Stimulated activated CD4-positive, alpha-beta T cell treated with anti-CD3 and anti-CD28 coated beads, Interleukin-12 subunit alpha, Interleukin-12 subunit beta, amount 100 ng/mL, for 4 hours (primary cell): Measurements from ENCODE around the gene MARCHF11.

Experiments used
- DNase-seq: peaks from one replicate; pipeline ENCODE4 v3.0.0-alpha.2; 2020

The MARCHF11 gene

DNA sequence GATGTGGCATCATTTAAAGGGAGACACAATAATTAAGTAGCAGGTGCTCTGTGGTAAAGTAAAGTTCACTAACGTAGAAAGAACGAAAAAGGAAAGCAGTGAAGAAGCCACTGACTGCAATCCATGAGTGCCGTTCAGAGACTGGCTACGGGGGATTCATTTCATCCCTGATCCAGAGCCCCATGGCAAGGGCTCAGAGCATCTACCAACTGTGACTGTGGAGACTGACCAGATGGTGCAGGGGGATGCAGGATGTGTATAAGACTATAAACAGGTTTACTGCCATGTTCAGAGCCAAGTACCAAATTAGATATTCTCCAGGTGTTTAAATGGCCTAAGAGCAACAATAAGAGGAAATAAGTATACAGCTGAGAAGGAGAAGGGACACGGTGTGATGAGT is 47.7 kb downstream of the MARCHF11 start:
- no peak for DNase-seq

DNA sequence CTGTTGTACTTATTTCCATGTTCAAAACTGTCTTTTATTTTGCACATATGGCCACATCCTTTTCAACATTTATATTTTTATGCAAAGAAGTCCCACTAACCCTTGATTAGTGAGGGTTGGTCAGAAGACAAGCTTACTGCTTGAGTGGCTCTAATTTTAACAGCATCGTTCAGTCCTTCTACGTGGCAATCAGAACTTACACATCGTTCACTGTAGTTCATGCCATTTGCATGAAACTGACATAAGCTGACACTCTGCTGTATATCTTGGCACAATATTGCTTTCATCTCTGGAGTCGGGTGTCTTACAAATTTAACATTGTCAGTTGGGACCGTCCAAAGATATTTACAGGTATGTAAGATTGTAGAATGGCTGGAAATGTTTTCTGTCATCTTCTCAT is 50.6 kb downstream of the MARCHF11 start:
- DNase-seq, result no peak

DNA sequence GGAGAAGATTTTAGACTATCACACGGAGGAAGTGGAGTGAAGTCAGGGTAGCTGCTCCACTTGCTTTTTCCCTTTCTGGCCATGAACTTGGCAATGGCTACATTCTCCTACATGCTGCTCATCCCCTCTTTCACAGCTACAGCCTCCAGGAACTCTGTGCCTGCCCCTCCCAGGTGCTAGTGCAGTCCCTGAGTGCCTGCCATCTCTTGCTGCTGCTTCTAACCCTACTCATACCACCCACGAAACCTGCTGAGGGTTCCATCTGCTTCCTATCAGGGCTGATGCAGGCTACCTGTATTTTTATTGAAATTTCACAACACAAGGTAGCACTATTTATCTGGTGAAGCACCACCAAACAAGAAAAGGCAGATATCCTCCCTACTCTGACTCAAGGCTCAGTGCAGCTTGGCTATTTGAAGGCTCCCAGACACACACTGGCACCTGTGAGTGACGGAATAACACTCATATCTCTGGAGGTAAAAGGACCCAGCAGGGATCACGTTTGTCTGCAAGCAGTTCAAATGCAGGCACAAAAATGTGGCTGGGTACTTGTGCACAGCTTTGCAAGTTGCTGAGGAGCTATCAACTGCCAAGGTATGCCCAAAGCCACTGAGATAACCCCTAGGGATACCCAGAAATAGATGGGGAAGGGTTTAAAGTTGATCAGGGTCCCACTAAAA is 51.6 kb downstream of the MARCHF11 start:
- DNase-seq, result no peak

DNA sequence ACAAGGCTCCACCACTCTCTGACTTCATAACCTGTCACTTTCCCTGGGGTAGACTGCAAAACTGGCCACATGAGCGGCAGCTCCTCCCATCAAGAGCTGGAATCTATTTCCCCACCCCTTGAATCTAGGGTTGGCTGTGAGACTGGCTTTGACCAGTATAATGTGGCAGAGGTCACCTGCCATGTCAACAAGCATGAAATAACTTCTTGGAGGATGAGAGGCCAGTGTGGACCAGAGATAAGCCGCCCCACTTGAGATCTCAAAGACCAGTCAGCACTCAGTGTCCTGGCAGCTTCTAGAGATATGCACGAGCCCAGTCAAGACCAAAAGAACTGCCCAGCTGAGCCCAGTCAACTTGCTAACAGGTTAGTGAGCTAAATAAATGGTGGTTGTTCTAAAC is 59.0 kb downstream of the MARCHF11 start:
- DNase-seq, result no peak

DNA sequence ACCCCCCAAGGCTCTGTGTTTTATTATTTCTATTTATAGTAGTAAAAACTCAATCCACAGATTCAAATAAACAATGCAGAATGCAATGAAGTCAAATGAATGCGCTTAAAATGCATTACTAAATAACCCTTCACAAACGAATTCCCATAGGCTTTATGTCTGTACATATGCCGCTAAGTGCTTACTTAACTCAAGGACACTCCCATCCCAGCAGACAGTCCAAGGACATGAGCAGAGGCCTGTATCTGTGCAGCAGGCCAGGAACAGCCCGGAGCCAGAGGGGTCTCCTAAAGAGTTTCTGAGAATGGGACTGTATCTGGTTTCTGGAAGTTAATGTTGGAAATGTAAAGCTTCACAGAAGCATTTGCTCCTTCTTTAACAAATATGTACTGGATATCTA is 59.8 kb downstream of the MARCHF11 start:
- DNase-seq, result no peak

DNA sequence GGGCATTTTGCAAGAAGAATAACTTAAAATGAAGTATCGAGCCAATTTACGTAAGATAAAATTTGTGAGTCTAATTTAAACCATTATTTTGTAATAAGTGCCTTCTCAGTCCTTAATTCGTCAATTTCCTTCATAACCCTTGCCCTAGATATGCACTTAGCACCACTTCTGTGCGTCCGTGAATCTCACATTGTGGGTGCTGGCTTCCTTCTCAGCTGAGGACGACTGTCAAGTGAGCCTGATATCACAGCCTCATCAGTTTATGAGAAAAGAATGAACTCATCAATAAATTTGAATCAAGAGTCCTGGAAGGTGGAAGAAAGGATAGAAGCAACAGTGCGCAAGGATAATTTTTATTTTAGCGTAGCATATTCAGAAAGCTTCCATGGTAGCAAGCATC is 64.5 kb downstream of the MARCHF11 start:
- no peak for DNase-seq

DNA sequence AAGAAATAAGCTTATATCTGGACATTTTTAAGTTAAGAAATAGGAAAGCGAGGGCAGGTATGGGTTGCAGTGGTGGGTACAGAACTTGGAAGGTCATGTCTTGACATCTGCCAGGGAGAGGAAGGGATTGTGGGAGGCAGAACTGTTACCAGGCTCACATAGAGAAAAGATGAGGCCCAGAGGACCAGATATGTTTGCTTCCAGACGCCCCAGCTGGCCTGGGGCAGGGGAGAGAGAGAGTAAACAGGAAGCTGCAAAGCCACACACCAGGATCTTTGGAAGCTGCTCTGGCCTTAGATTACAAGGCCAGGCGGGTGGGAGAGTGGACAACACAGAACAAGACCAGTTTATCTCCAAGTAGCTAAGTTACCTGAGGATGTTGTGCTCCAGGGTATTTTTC is 71.2 kb downstream of the MARCHF11 start:
- DNase-seq, result no peak

DNA sequence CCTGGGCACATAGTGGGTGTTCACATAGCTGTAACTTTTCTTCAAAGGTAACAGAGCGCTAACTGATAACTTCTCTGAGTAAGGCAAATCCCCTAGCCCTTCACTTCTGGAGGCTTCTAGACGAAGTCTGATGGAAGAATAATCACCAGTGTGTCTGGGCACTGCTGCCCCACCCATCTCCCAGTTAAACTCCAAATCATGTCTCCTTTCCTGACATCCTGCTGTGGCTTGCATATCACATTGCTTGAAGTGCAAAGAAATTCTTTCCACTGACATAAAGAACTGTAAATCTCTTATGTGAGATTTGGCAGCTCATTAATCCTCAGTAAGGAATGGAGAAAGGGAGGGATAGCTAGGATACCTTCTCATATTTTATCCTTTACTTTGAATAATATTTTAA is 74.6 kb downstream of the MARCHF11 start:
- DNase-seq, result no peak

DNA sequence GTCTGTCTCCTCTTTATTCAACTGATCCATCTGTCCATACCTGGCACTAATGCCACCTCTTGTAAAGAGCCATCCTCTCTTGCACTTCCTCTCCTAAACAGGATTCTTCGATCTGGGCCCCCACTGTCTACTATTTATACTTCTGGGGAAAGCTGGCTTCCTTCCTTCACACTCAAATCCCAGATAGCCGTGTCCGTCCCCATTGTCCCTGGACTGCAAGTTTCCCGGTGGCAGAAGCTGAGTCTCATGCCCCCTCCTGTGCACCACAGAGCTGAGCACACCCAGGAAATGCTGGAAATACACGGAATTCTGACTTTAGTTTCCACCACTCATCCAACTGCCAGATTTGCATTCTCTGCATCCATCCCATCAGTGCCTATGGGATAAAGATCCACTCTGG is 84.0 kb downstream of the MARCHF11 start:
- no peak for DNase-seq

DNA sequence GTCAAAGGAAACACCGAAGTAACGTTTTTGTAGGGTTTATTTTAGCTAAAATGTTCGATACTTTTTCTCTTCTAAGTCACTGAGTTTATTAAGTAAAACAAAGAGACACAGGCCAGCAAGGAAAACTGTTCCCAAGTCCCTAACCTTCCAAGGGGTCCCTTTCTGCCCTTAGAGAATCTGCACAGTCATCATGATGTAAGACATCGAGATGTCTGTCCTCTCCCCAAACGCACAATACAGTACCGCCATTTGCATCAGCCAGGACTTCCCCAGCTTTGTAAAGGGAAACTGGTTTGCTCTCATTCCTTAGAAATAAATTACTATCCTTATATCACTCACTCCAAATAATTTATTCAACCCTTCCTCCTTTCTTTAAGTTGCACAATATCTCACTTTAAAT is 89.3 kb downstream of the MARCHF11 start:
- no peak for DNase-seq

DNA sequence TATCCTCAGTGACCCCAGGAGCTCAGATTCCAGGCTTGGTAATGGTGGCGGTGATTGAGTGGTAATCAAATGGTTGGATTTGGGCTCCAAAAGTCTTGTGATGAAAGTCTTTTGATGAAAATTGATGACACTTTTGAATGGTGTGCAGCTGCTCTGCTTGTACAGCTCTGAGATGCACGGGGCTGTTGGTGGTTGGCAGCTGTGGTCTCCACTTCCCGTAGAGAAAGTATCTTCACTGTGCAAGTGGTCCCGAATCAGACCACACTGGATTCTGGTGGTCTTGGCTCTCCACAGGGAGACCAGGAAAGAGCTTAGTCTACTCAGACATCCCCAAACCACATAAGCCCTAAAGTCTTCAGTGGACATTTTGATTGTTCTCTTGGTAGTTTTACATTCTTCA is 96.6 kb downstream of the MARCHF11 start:
- no peak for DNase-seq

DNA sequence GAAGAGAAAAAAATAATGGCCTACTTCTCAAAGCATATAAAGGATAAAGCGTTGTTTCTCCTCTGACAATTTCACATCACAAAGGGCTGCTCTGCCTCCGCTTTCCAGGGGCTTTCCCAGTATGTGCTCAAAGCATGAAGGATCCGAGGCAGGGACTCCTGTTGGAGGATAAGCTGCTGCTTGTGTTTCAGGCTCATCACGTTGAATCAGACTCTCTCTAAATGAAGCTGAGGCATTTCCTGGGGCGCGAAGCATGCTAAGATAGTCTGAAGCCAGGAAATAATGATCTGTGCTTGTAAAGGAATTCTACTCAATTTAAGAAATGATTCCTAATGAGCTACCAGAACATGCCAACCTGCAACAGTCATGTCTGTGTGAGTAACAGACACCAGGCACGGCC is 97.5 kb downstream of the MARCHF11 start:
- DNase-seq, result no peak

DNA sequence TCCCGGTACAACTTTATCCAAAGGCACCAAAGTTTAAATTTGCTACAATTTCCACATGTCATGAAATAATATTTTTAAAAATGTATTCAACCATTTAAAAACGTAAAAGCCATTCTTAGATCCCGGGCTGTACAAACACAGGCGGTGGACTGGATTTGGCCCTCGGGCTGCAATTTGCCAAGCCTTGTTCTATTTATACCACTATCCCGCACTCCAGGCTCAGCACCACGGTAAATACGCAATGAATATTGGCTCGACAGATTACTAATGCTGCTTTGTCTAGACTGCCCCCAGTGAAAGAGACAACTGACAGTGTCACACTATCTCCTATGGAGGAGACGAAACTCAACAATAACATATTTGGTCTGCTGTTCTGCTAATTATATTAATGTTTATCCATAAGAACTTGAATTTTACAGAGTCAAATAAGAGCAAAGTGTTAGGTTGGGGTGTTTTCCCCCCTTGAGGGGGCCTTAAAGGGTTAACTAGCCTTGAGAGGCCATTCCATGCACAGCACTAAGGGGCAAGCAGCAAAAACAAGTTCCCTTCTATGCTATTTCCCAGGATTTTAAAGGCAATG is 98.1 kb downstream of the MARCHF11 start:
- DNase-seq, result no peak

DNA sequence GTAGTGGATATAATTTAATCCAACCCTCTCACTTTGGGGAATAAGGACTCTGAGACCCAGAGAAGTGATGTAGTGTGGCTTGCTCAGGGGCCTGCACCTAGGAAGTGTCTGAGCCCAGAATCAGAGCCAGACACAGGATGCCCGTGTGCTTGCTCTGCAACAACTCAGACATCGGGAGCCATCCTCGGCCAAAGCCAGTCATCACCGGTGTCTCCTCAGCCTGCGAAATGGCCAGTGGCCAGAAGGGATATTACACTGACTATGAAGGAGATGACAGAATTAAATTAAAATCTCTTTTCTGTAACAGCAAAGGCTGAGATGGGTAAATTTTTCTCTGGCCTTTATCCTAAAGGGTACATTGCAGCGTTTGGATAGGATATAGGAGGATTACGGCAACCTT is 102.9 kb downstream of the MARCHF11 start:
- no peak for DNase-seq

DNA sequence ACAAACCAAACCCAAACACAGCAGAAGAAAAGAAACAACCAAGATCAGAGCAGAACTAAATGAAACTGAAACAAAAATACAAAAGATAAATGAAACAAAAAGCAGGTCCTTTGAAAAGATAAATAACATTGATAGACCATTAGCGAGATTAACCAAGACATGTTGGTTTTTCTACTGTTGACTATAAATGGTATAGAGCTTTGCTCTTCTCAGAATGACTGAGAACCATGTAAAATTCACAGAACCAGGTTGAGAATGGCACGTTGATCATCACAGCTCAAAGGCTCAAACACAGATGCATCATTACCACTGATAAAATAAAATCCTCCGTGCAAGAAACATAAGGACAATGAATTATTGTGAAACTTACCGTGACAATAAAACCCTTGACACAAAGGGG is 105.2 kb downstream of the MARCHF11 start:
- DNase-seq, result no peak

DNA sequence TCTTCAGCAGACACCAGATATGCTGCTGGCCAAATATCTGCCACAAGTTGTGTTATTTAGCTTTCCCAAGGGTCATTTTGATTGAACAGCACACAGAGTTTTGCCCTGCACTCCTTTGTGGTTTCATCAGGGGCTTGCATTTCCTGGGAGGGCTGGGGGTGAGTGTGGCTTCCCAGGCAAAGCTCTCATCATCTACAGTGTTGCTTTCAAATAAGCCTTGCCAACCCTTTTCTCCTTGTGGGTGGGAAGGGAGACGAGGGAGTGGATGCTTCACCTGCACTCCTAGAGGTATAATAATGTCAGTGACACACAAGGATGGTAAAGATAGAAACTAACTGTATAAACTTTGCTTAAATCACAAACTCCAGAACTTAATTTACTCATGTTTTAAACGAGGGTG is 107.0 kb downstream of the MARCHF11 start:
- no peak for DNase-seq

DNA sequence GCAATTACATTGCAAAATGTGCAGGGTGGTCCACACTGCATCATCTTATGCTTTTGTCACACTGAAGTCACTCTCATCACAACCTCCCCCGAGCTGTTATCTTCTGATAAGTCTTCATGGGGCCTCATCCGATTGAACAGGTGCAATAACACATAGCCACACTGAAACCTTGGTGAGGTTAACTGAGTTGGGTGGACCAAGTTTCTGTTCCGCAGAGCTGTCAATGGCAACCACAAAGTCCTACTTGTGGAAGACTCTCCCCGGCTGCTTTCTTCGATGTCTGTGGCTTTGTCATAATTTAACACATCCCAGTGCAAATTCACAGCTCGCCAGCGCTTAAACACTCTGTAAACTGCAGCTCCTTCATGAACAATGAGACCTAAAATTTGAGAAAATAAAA is 112.2 kb downstream of the MARCHF11 start:
- DNase-seq, result no peak

DNA sequence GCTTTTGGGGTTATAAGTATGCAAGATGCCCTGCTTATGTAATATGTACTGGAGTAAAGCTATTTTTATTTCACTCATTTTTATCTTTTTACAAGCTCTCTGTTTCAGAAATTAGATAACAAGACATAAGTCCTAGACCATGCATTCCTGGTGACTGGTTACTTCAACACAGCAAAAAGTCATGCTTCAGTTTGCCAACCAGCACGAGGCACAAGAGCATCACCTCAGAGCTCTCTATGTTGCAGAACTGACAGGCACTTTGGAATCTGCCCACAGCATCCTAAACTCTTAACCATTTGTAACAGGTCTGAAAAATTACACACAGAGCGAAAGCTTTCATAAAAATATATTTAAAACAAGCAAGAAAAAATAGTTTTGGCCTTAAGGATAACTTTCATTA is 112.8 kb downstream of the MARCHF11 start:
- no peak for DNase-seq

DNA sequence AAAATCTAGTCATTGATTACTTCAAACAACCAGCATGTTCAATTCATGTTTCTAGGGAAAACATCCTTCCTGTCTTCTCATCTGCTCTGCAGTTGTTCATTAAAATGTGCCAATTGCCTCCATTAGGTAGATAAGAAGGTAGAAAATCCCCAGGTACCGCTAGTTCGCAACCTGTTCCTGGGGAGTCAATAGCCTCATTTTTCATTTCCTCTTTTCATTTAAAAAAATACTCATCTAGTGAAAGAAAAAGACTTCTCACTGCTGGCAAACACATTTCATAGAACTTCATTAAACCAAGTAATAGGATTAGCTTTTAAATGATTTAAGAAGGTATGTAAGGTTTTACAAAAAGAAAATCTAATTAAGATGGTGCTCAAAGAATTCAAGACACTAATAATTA is 113.3 kb downstream of the MARCHF11 start:
- DNase-seq, result no peak

DNA sequence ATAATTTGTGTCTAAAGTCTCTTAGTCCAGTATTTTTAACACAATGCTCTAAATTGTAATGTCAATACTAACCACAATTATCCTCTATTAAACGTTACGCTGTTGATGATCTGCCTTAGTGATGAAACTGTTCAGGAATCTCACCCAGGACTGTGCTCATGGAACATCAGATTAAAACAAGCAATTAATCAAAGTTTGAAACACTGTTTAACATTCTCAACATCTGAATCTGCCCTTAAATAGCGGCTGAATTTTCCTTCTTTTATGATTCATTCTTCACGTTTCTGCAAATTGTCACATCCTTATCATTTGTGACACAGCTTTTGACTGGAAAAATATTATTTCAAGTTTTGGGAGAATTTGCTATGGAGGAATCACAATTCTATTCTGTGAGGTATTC is 113.8 kb downstream of the MARCHF11 start:
- no peak for DNase-seq

DNA sequence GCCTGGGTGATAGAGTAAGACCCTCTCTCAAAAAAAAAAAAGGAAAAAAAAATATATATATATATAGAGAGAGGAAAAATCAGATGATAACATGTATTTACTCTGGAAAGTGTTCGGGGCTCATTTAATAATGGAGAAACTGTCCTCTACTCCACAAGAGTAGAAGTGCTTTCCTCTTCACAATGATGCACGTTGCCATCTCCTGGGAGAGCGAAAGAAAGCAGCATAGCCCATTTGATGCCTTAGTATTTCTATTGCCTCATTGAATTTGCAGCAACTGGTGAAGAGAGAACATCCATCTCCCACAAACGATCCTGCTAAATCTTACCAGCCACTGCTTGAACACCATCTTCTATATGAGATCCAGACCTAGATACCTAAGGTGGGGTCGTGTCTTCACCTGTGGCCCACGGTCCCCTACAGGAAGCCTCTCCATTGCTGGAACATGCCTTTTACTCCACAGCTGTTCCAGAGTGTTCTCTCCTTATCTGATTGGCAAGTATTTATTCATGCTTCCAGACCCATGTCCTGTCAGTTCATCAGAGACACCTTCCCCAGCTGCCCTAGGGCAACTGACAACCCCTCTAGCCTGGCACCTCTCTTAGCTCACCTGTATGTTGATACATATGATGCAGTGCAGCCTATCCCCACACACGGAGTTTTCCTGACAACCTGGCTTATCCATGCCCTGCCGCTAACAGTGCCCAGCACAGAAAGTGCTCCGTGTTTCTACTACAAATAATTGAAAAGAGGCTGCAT is 115.3 kb downstream of the MARCHF11 start:
- no peak for DNase-seq

DNA sequence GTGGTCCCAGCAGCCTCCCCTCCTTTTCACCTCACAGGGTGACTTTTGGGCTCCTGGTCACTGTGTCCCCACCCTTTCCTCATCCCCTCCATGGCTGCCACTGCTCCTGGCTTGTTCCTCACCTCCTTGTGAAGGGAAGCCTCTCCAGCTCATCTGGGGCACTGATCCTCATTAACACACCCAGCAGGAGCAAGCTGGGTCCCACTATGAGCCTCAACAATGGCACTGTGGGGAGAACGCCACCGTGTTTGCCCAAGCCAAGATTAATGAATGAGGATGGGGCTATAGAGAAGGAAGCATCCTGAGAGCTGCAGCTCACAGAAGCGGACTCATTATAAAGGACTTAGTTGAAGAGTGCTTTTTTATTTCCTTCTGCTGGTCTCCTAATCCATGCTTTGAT is 118.4 kb downstream of the MARCHF11 start:
- no peak for DNase-seq

DNA sequence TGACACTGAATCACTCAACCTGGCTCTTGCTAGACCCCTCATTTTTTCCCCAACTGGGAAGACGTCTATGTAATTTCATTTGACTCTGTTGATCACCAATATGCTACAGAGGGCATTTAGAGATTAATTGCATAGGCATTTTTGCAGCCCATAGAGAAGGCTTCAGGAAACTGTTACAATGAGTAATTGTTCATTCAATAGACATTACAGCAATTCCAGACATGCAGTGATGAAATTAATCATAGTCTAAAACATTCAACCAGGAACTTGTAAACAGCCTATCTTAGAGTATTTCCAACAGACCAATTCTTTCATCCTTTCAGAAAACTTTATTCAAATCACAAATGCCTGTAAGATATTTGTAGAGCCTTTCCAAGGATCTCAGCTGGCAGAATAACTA is 122.3 kb downstream of the MARCHF11 start:
- DNase-seq, result no peak

DNA sequence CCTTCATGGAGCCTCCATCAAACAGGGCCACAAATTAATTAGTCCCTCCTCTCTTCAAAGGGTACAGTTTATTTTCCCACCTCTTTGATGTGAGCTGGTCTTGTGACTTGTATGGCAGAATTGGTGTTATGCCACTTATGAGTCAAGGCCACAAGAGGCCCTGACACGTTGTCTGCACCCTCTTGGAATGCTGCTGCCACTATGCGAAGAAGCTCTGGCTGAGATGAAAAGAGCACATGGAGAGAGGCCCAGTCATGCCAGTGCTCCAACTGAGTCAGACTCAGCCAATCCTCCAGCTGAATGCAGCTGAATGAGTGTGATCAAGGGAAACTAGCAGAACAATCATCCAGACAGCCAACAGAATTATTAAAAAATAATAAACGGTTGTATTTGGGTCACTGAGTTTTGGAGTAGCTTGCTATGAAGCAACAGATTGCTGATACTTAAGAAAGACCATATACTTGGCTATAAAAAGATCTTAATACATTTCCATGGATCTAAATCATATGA is 128.3 kb downstream of the MARCHF11 start:
- DNase-seq, result no peak
